ENCODE data around the gene ALDH18A1. TPM values are rescaled to one million over a fixed set of nuclear protein-coding genes. Genes with fewer than 3 reads are reported as not detected.

The ALDH18A1 gene
- total RNA-seq, 2 donors from 2014 or later, result 38.9 to 46.4 TPM

GRCh38 chr10:95653895-95654294 is 2.6 kb downstream of the ALDH18A1 start:
- Histone ChIP-seq H3K27me3 (no peaks in the 10 kb centered on the region), H3K36me3 (replicated peaks in 1 of 2; ENCODE audit: insufficient read depth in 1 of 2, low read depth in 2 of 2) (peaks cover 0 to 2% of the 10 kb centered on the region in 2 donors), H3K9me3 (no peaks in the 10 kb centered on the region), H3K27ac (peak overlapping the region in 1 of 4 donors; percentile 44), H3K4me1 (peaks cover 13% of the 10 kb centered on the region), H3K4me3 (no peak overlapping the region)
- ATAC-seq (no peak), DNase-seq (no peak)
- intact Hi-C loops (cut with DNase I), result no loop called here
- 80 to 83% methylated on average over 5 of the region's 5 CpGs for WGBS, 2 donors
- no peak for TF ChIP-seq POLR2A (IDR thresholded peaks at IDR 0.05)
- TF ChIP-seq CTCF (IDR thresholded peaks at IDR 0.05), result no peak

GRCh38 chr10:95651346-95652060 is 5.0 kb downstream of the ALDH18A1 start:
- DNase-seq (no peak), ATAC-seq (no peak)
- Histone ChIP-seq H3K36me3 (replicated peaks in 1 of 2; ENCODE audit: insufficient read depth in 1 of 2, low read depth in 2 of 2) (peaks cover 0 to 10% of the 10 kb centered on the region in 2 donors), H3K27ac (no peak overlapping the region), H3K4me1 (peaks cover 13% of the 10 kb centered on the region), H3K9me3 (no peaks in the 10 kb centered on the region), H3K27me3 (no peaks in the 10 kb centered on the region), H3K4me3 (no peak overlapping the region)
- WGBS, 2 donors, result 91 to 100% methylated on average over 1 of the region's 1 CpG
- no peak for TF ChIP-seq CTCF (IDR thresholded peaks at IDR 0.05)
- no peak for TF ChIP-seq POLR2A (IDR thresholded peaks at IDR 0.05)
- intact Hi-C loops (cut with DNase I), result no loop called here

GRCh38 chr10:95650232-95650631 is 6.3 kb downstream of the ALDH18A1 start:
- Histone ChIP-seq H3K27me3 (no peaks in the 10 kb centered on the region), H3K36me3 (replicated peaks in 1 of 2; ENCODE audit: insufficient read depth in 1 of 2, low read depth in 2 of 2) (peaks cover 0 to 15% of the 10 kb centered on the region in 2 donors), H3K4me1 (peaks cover 24% of the 10 kb centered on the region), H3K4me3 (no peak overlapping the region), H3K9me3 (no peaks in the 10 kb centered on the region), H3K27ac (no peak overlapping the region)
- intact Hi-C loops (cut with DNase I), result no loop called here
- 64 to 73% methylated on average over 2 of the region's 2 CpGs for WGBS, 2 donors
- TF ChIP-seq POLR2A (IDR thresholded peaks at IDR 0.05) (no peak), CTCF (IDR thresholded peaks at IDR 0.05) (no peak)
- DNase-seq (peak in 1 of 4 donors; percentile 9), ATAC-seq (no peak)

- Histone ChIP-seq H3K9me3 (no peaks in the 10 kb centered on the region), H3K27ac (no peak overlapping the region), H3K27me3 (no peaks in the 10 kb centered on the region), H3K4me3 (no peak overlapping the region), H3K4me1 (peaks cover 16% of the 10 kb centered on the region), H3K36me3 (replicated peaks in 1 of 2; ENCODE audit: insufficient read depth in 1 of 2, low read depth in 2 of 2) (peaks cover 0 to 16% of the 10 kb centered on the region in 2 donors)
- 100% methylated on average over 1 of the region's 1 CpG for WGBS, 2 donors
- no peak for TF ChIP-seq CTCF (IDR thresholded peaks at IDR 0.05)
- no peak for TF ChIP-seq POLR2A (IDR thresholded peaks at IDR 0.05)
- intact Hi-C loops (cut with DNase I), result no loop called here
- ATAC-seq, result no peak
- DNase-seq, result no peak
Observed at GRCh38 chr10:95648138-95648537, 8.4 kb downstream of the ALDH18A1 start.

GRCh38 chr10:95646160-95646559 is 10.4 kb downstream of the ALDH18A1 start:
- no peaks in the 10 kb centered on the region for H3K27me3 ChIP-seq
- H3K36me3 ChIP-seq (replicated peaks in 1 of 2; ENCODE audit: insufficient read depth in 1 of 2, low read depth in 2 of 2), result peaks cover 0 to 28% of the 10 kb centered on the region in 2 donors
- intact Hi-C loops (cut with DNase I), result no loop called here
- WGBS, 2 donors, result 75 to 88% methylated on average over 1 of the region's 1 CpG
- H3K9me3 ChIP-seq, result no peaks in the 10 kb centered on the region
- no peak overlapping the region for H3K4me3 ChIP-seq
- H3K4me1 ChIP-seq, result peaks cover 16% of the 10 kb centered on the region
- DNase-seq, result no peak
- ATAC-seq, result no peak
- no peak for TF ChIP-seq POLR2A (IDR thresholded peaks at IDR 0.05)
- TF ChIP-seq CTCF (IDR thresholded peaks at IDR 0.05), result no peak
- H3K27ac ChIP-seq, result no peak overlapping the region

Measured in body of pancreas (tissue), 4 donors.